RPMI7951 (cell line): ENCODE data around the gene NUB1. TPM values are rescaled to one million over a fixed set of nuclear protein-coding genes. Genes with fewer than 3 reads are reported as not detected.

ENCODE experiments used
- DNase-seq: peaks from one replicate; pipeline ENCODE4 v3.0.0-alpha.2; 2012; ENCODE audit warnings: low read depth
- total RNA-seq: library from RNA; depleted of rRNA; stranded (reverse); fragments of >200 nt; shearing (Covaris generic); gene quantifications from 2 replicates; pipeline ENCODE4 v1.2.3, GENCODE V29; 2014

NUB1 gene
- total RNA-seq, 1 experiment from 2014 or later: 54.4 TPM

DNA sequence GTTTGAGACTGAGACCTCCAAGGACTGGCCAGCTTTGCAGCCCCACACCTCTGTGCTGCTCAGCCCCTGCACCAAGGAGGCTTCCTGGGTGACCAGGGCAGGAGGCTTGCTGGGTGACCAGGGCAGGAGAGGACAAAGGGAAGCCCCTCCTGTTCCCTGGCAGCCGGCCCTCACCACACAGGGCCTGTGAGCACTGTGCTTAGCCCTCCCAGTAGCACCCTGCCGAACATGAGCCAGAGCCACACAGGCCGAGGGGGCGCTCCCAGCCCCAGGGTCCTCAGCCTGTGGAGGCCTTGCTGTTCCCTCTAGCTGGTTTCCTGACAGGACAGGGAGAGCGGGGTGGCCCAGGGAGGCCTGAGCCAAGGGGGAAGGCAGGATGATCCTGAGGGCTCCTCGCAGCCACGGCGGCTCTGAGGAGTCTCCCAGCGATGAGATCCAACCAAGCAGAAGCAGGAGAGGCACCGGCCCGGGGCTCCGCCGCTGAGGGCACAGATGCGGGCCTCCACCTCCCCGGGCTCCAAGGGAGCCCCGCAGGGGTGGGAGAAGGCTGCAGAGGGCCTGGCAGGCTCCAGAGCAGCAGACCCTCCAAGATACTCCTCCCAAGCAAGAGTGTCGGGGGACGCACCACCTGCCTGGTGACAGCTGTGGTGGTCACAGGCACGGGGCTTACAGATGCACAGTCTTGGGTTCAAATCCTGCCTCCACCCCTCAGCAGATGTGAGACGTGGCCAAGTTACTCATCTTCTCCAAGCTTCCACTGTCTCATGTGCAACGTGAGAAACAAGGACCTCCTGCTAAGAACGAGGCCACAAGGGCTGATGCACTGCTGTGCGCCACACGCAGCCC lies 45.8 kb downstream of the NUB1 start:
- DNase-seq: no peak

DNA sequence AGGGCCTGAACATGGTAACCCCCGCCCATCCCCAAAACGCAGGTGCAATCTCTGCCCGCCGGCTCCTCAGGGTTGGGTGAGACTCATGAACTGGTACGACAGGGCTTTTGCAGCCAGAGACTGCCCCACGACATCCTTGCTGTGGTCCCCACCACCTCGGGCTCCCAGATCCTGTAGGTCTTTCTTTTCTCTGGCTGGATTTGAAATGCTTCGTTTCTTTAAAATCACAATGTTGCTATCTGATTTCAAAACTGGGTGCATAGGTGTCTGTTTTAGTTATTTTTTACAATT lies 46.3 kb downstream of the NUB1 start:
- no peak for DNase-seq

DNA sequence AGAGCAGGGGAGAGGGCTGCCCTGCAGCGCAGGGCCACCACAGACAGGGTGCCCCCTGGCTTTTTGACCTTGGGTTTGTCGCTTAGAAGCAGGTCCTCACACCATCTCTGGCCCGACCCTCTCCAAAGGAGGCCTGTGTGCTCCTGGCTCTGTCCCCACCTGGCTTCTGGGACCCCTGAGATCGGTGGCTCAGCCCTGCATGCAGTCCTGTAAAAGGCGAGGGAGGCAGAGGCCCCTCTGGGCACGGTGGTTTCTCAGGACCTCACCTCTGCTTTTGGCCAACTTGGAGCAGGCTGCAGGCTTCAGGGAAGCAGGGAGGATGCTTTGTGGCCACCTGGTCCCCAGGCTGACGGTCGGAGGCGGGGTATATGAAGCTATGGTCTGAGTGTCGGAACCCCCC lies 46.8 kb downstream of the NUB1 start:
- DNase-seq: no peak

DNA sequence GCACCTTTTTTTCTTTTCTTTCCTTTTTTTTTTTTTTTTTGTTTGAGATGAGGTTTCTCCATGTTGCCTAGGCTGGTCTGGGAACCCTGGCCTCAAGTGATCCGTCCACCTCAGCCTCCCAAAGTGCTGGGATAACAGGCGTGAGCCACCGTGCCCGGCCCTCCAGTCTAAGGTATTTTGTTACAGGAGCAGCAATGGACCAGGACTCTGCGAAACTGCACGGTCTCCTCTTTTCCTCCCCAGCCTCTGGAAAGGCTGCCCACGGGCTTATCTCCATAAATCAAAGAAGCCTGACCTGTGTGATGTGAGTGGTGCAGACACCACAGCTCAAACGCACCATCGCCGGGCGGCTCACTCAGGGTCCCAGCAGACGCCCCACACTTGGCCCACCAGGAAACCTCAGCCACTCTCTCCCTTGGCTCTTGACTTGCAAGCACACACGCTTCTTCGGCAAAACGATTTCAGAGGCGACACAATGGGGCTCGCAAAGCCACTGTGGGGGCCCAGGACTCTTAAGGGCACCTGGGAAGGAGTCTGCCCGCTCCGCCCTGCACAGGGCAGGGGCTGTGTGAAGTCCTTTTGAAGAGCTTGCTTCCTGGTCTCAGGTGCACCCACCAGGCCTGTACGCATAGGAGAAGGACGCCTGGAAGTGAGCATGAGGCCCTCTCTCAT lies 47.6 kb downstream of the NUB1 start:
- DNase-seq: no peak

DNA sequence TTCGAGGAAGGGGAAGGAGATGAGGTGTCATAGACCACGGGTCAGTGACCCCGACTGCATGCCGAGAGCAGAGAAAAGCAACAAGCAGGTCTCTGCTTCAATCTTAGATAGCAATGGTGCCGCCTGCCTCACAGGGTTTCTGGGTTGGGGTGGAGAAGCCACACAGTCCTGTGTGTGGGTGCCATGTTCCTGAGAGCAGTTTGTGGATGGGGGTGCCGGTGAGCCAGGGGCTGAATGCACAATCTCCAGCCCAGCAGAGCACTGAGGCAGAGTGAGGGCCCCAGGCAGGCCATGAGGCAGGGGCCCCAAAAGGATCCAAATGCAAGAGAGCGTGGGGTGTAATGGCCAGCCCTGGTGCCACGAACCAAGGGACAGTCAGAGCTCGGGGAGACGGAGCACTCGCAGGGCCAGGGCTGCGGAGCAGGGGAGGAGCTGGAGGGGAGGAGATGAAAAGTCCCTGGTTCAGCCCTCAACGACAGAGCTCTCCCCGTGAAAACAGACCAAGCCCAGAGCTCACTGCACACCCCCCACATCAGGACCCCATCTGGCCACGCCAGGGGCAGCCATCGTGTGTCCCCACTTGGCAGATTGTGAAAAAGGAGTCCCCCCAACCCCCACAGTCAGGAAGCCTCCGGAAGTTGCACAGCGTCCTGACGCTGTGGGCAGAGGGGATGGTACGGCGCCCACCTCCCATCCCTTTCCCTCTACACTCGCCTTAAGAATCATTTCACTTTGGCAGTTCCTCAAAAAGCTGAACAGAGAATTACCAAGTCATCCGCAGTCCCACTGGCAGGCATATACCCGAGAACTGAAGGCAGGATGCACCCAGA lies 48.4 kb downstream of the NUB1 start:
- DNase-seq: no peak

DNA sequence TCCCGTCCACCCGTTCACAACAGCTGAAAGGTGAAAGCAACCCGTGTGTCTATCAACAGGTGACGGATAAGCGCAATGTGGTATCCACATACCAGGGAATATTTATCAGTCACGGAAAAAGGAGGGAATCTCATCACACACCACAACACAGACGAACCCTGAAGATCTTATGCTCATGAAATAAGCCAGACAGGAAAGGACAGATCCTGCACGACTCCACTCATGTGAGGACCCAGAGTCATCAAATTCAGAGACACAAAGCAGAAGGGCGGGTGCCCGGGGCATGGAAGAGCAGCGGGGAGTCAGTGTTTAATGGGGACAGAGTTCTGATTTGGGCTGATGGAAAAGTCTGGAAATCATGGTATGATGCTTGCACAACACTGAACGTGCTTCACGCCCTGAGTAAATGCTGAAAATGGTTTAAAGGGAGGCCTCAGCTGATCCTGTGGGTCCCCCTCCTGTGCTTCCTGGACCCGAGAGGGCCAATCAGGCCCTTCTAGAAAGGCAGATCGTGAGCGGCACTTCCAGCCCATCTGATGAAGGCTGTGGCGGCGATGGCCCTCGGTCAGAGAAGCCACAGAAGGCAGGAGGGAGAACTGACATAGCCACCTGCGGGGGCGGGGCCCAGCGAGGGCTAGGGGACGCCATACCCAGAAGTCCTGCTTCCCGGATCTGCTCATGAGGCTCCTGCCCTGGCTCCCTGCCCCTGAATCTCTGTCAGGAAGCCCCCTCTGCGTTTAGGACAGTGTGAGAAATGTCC lies 49.2 kb downstream of the NUB1 start:
- DNase-seq: no peak

DNA sequence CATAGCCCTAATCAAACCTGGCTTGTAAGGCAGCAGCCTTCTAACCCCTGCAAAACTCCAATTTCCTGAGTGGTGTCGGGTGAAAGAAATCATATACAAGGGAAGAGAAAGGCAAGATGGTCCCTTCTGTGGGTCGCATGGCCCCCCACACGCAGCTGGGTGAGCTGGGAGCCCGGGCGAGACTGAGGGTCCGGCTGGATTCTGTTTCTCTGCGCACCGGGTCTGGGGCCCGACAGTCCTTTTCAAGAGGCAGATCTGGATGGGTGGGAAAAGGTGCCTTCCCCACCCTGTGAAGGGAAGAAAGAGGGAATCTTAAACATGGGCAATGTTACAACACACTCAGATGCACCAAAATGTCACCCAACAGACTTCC lies 49.7 kb downstream of the NUB1 start:
- no peak for DNase-seq

DNA sequence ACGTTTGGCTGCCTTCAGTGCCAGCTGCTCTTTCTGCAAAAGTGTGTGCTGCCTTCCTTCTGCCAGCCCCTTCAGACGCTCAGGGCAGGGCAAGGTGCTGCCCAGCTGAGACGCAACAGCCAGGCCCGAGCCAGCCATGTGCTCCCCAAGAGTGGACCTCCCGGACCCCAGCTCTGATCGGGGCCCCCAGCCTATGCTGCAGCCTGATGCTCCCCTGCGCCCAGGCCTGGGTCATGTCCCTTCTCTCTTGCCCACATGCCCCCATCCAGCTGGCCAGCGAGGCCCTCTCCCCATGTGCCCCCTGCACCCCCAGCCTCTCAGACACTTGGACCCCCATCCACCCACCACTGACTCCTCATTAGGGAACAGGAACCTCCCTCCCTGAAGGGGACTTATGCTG lies 50.4 kb downstream of the NUB1 start:
- DNase-seq: no peak

DNA sequence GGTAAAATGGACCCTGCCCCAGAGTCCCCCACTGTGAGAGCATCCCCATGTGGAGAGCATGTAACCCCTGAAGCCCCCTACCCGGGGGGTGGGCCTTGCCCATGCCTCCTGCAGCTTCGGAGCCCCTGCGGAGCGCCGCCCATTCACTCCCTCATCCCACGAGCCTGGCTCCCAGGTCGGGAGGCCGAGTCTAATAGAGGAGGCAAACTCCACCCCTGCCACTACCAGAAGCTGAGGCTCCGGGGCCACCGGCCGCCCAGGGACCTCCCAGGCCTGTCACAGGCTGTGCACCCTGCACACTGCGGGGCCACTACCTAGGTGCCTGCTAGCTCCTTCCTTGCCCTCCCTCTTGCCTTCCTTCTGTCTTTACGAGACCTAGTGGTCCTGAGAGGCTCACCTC lies 50.8 kb downstream of the NUB1 start:
- DNase-seq: no peak

DNA sequence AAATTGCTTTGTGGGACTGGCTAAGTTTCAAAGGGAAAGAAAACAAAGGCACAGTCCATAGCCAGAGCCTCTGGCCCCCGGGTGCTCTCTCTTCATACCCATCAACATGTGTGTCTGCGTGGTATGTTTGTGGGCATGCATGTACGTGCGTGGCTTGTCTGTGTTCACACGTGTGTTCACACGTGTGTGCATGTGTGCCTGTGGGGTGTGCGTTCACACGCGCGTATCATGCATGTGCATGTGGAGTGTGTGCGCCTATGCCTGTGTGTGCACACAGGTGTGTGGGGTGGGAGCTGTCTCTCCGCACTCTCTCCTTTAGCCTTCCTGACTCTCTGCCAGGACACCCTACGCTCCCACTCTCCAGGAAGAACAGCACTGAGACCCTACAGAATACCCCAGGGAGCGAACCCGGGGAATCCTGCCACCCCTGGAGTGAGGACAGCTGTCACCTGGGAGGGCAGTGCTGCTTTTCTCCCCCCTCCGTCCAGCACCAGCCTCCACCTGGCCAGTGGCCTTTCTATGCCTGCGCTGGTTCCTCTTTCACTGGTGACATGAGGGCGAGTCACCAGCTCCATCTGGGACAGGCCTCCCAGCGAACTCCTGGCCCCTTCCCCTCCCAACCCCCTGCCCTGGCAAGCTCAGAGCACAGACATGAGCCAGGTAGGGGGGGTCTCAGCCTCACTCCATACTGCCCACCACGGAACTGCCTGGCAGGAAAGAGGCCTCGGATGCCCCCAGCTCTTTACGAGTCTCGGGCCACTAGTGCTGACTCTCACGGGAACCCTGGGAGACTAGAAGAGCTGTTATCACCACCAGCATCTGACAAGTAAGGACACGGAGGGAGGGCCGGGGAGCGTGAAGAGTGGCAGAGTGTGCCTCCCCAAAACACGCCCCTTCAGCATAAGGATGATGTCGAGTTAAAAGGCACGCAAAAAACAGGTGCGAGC lies 51.7 kb downstream of the NUB1 start:
- DNase-seq: no peak

DNA sequence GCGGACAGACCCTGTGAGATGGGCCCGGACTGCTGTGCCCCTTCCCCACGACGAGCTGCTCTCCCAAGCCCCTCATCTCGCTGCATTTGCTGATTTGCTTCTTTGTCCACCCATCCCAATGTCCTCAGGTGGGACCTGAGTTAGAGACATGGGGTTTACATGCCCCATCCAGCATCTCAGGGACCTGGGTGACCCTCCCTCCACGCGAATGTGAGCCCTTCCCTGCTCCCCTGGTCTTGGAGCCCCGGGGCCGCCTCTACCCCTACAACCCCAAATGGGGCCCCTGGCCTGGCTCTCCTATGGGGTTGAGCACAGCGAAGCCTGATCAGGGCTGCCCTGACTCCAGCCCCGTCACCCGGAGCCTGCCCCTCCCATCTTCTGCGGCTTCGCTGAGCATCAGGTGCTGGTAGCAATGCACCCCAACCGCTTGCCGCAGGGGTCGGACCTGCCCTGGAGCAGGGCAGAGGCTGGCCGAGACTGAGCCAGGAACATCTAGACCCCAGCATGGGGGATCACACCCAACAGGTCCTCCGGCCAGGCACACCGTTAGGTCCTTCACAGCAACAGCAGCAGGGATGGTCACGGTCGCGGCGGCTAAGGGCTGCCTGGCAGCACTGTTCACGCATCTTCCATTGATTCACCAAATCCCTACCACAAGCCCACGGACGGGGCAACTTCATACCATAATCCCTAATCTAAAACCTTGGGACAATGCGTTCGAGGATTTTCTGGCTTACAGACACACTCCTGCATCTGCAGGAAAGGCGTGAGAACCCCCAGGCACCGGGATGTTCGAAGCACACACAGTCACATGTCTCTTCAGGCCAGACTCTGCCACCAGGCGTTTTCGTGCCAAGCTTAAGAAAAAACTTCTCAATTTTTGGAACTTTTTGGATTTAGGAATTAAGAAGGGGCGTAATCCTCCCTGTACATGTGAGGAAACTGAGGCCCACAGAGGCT lies 52.7 kb downstream of the NUB1 start:
- no peak for DNase-seq

DNA sequence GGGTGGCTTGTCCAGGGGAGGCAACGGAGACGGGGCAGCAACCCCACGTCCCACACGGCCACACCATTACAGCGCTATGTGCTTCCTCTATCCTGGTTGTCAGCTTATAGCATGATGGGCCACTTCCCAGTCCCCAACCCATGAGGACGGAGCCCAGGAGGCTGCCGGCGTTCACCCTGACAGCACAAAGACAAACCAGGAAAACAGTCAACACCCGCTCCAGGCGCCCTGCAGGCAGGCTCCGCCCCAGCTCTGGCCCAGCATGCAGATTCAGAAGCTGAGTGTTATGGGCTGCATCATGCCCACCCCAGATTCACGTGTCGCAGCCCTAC lies 53.4 kb downstream of the NUB1 start:
- no peak for DNase-seq

DNA sequence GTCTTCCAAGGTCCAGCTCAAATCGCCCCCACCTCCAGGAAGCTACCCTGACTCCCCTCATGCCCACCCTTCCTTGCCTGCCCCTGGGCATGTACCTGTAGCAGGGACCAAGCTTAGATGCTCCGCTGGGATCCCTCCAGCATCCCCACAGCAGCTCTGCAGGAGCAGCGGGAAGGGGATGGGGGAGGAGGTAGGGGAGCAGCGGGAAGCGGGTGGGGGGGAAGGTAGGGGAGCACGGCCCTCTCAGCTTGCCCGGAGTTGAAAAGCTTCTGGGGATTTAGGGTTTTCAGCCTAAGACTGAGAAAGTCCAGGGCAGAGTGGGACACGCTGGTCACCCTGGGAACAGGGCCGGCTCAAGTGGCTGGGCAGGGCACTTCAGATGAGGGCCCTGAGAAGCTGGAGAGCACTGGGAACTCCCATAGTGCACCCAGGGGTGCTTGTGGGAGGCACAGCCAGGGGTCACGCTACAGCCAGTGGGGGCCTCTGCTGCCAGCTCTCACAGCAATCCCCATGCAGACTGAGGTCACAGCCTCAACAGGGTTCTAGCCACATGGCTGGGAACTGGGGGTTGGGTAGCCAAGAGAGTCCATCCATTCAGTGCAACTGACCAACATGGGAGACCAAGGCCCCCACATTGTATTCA lies 54.8 kb downstream of the NUB1 start:
- no peak for DNase-seq

DNA sequence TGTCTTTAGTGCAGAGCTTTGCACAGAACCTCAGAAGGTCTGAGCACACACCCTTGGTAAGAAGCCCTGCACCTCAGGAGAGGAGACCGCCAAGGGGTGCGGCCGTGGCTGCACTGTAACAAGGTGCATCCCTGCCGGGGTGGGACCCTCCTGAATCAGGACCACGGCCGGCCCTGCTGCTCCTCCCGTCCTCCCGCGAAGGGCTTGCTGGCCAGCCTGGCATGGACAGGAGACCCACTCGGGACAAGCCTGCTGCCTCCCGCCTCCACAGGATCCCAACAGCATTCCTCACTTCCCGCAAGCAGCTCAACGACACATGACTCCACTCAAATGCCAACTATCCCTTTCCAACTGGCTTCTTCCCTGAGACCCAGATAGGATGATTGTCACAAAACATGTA lies 55.4 kb downstream of the NUB1 start:
- no peak for DNase-seq

DNA sequence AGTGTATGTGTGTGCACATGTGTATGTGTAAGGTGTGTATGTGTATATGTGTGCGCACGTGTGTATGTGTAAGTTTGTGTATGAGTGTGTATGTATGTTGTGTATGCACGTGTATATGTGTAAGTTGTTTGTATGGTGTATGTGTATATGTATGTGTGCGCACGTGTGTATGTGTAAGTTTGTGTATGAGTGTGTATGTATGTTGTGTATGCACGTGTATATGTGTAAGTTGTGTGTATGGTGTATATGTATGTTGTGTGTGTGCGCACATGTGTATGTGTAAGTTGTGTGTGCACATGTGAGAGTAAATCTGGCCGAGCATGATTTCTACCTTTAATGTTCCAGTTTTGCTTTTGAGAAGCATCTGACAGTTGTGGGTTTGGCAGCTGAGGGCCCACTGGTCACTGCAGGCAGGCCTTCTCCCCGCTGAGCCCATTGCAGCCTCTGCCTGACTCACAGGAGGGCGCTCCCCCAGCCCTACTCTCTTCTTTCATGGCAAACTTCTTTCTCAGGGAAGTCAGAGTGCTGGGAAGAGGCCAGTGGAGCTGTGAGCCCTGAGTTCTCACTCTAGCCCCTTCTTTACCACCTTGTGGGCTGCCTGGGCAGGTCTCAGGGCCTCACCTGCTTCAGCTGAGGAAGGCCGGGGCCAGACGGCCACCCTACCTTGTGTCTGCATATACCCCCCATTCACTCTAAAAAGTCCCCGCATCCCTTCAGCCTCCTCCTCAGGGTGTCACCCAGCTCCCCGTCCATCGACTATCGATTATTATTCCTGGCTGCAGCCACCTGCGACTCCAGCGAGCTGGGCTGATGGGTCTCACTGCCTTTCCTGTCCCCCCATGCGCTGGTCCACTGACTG lies 57.1 kb downstream of the NUB1 start:
- no peak for DNase-seq

DNA sequence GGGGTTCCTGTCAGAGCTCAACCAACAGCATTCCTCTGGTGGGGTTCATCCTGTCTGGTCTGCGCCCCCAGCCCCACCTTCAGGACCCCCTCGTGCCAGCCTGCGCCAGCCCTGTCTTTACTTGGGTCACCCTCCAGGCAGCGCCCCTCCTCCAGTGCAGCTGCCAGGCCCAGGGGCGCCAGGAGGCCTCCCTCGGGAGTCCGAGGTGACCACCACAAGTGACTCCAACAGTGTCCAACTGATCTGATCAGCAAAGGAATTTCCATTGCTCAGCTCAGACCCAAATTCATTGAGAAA lies 57.6 kb downstream of the NUB1 start:
- no peak for DNase-seq

DNA sequence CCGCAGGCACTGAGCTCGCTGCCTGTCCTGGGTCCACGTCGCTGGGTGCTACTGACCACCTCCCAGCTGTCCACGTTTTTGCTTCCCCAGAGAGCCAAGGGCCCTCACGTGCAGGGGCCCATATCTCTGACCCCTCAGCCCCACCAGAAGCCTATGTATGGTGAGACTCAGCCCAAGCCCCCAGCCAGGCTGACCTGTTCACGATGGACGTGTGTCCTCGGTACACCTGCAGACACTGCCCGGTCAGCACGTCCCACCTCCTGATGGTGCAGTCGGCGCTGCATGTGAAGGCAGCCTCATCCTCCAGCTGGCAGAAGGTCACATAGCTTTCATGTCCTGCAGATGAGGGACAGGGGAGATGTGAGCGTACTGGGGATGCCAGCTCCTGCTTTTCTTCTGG lies 58.3 kb downstream of the NUB1 start:
- no peak for DNase-seq

DNA sequence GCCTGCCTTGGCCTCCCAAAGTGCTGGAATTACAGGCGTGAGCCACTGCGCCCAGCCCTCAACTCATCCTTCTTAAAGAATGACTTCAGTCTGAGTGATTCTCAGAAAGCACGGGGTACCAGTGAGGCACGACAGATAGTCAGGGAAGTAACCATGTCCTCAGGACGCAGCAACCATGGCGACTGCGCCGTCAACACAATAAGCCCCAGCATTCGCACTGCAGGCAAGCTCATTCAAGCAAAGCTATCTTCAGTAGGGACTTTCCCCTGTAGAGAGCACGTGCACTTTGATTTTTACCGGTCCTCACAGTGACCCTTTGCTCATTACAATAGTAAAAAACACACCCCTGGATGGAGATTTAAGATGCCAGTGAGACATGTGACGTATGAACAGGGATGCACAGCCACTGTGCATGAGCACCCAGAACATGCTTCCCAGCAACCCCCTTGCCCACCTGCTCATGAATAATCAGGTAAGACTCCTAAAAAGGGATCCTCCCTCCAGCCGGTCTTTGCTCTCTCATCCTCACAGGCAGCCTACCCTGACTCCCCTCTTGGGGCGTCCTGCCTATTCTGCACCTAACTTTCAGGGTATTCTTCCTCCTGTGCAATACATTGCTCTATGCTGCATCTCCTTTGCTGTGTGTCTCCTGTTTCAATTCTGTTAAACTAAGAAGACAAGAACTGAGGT lies 59.2 kb downstream of the NUB1 start:
- peak; percentile 9 for DNase-seq
